Measurements from ENCODE around the gene HLX.

DNA sequence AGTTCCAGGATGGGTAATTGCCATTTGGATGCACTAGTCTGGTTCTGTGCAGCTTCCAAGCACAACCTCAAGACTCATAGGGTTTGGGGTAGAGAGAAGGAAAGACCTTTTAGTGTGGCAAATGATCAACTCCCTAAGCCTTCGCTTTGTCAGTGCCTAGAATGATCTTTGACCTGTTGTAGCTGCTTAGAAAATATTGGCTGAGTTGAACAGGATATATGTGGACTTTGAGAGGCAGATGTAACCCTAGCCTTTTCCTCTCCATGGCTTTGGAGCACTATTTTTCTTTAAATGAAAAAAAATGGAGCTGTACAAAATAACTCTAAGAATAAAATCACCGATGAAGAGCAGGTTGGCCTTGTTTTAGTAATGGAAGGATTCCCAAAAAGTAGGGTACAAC is 41.7 kb downstream of the HLX start:
- no peak for TF ChIP-seq POLR2AphosphoS5 (IDR thresholded peaks at IDR 0.05; ENCODE audit: insufficient read depth in 1 of 2, low read depth in 1 of 2)
- TF ChIP-seq, protein P1, sequence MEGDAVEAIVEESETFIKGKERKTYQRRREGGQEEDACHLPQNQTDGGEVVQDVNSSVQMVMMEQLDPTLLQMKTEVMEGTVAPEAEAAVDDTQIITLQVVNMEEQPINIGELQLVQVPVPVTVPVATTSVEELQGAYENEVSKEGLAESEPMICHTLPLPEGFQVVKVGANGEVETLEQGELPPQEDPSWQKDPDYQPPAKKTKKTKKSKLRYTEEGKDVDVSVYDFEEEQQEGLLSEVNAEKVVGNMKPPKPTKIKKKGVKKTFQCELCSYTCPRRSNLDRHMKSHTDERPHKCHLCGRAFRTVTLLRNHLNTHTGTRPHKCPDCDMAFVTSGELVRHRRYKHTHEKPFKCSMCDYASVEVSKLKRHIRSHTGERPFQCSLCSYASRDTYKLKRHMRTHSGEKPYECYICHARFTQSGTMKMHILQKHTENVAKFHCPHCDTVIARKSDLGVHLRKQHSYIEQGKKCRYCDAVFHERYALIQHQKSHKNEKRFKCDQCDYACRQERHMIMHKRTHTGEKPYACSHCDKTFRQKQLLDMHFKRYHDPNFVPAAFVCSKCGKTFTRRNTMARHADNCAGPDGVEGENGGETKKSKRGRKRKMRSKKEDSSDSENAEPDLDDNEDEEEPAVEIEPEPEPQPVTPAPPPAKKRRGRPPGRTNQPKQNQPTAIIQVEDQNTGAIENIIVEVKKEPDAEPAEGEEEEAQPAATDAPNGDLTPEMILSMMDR (IDR thresholded peaks at IDR 0.05), result no peak

Data from vagina (tissue), 2 donors.